ENCODE data around the gene CLCA1. TPM values are rescaled to one million over a fixed set of nuclear protein-coding genes. Genes with fewer than 3 reads are reported as not detected.

CLCA1 gene
- total RNA-seq, 1 donor from 2014 or later, result not detected

GRCh38 chr1:86447198-86447790 is 21.4 kb upstream of the CLCA1 start:
- DNase-seq, result no peak
- Mint-ChIP-seq H3K36me3 (ENCODE audit: unreplicated experiment) (no peaks in the 10 kb centered on the region), H3K27me3 (ENCODE audit: unreplicated experiment) (no peaks in the 10 kb centered on the region), H3K9me3 (ENCODE audit: unreplicated experiment) (no peaks in the 10 kb centered on the region), H3K27ac (ENCODE audit: unreplicated experiment) (no peak overlapping the region), H3K4me3 (ENCODE audit: unreplicated experiment) (no peak overlapping the region), H3K4me1 (ENCODE audit: low read depth, unreplicated experiment) (no peaks in the 10 kb centered on the region)
- TF ChIP-seq, protein P1, sequence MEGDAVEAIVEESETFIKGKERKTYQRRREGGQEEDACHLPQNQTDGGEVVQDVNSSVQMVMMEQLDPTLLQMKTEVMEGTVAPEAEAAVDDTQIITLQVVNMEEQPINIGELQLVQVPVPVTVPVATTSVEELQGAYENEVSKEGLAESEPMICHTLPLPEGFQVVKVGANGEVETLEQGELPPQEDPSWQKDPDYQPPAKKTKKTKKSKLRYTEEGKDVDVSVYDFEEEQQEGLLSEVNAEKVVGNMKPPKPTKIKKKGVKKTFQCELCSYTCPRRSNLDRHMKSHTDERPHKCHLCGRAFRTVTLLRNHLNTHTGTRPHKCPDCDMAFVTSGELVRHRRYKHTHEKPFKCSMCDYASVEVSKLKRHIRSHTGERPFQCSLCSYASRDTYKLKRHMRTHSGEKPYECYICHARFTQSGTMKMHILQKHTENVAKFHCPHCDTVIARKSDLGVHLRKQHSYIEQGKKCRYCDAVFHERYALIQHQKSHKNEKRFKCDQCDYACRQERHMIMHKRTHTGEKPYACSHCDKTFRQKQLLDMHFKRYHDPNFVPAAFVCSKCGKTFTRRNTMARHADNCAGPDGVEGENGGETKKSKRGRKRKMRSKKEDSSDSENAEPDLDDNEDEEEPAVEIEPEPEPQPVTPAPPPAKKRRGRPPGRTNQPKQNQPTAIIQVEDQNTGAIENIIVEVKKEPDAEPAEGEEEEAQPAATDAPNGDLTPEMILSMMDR (IDR thresholded peaks at IDR 0.05; ENCODE audit: partially characterized antibody, unreplicated experiment), result no peak

- Mint-ChIP-seq H3K27me3 (ENCODE audit: unreplicated experiment) (no peaks in the 10 kb centered on the region), H3K27ac (ENCODE audit: unreplicated experiment) (no peak overlapping the region), H3K4me1 (ENCODE audit: low read depth, unreplicated experiment) (no peaks in the 10 kb centered on the region), H3K4me3 (ENCODE audit: unreplicated experiment) (no peak overlapping the region), H3K9me3 (ENCODE audit: unreplicated experiment) (no peaks in the 10 kb centered on the region), H3K36me3 (ENCODE audit: unreplicated experiment) (no peaks in the 10 kb centered on the region)
- DNase-seq, result no peak
- TF ChIP-seq, protein P1 (IDR thresholded peaks at IDR 0.05; ENCODE audit: partially characterized antibody, unreplicated experiment), result no peak
Observed at GRCh38 chr1:86448670-86449069, 20.1 kb upstream of the CLCA1 start.

DNA sequence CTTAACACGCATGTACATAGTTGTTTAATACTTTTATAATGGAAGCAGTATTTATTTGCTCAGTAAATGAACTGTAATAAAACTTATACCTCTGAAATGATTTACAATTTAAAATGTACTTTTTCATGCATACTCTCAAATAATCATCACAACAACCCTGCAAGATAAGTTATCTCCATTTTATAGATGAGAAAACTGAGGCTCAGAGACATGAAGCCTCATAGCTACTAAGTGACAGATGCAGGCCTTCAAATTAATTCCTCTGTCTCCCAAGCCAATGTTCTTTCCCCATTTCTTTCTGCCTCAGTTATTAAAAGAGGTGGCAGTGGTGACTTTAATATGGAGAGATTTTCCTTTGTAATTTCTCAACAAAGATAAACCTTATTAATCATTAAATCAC is 19.6 kb upstream of the CLCA1 start:
- Mint-ChIP-seq H3K4me3 (ENCODE audit: unreplicated experiment) (no peak overlapping the region), H3K36me3 (ENCODE audit: unreplicated experiment) (no peaks in the 10 kb centered on the region), H3K9me3 (ENCODE audit: unreplicated experiment) (no peaks in the 10 kb centered on the region)

DNA sequence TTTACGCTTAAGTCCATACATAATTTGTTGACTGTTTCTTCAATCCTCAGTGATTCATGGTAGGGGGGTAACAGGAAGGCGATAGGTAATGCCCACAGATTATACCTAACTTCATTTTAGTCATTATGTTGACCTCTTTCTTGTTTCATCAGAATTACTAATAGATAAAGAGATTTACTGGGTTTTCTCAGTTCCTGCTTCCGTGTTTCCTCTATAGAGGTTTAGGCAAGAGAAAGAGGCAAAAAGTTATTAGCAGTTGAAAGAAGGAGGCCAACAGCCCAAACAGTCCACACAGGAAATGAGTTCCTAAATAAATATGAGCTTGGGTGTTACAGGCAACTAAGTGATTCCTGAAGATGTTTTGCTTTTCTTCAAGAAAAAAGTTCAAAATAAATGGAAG is 17.9 kb upstream of the CLCA1 start:
- Mint-ChIP-seq H3K27ac (ENCODE audit: unreplicated experiment) (no peak overlapping the region), H3K9me3 (ENCODE audit: unreplicated experiment) (no peaks in the 10 kb centered on the region), H3K27me3 (ENCODE audit: unreplicated experiment) (no peaks in the 10 kb centered on the region), H3K4me3 (ENCODE audit: unreplicated experiment) (no peak overlapping the region), H3K36me3 (ENCODE audit: unreplicated experiment) (no peaks in the 10 kb centered on the region), H3K4me1 (ENCODE audit: low read depth, unreplicated experiment) (no peaks in the 10 kb centered on the region)
- no peak for DNase-seq
- TF ChIP-seq, protein P1 (IDR thresholded peaks at IDR 0.05; ENCODE audit: partially characterized antibody, unreplicated experiment), result no peak

More for the DNA sequence above, 19.6 kb upstream of the CLCA1 start:
- no peak for DNase-seq
- no peaks in the 10 kb centered on the region for H3K4me1 Mint-ChIP-seq (ENCODE audit: low read depth, unreplicated experiment)
- TF ChIP-seq, protein P1 (IDR thresholded peaks at IDR 0.05; ENCODE audit: partially characterized antibody, unreplicated experiment), result no peak
- no peak overlapping the region for H3K27ac Mint-ChIP-seq (ENCODE audit: unreplicated experiment)
- H3K27me3 Mint-ChIP-seq (ENCODE audit: unreplicated experiment), result no peaks in the 10 kb centered on the region

DNA sequence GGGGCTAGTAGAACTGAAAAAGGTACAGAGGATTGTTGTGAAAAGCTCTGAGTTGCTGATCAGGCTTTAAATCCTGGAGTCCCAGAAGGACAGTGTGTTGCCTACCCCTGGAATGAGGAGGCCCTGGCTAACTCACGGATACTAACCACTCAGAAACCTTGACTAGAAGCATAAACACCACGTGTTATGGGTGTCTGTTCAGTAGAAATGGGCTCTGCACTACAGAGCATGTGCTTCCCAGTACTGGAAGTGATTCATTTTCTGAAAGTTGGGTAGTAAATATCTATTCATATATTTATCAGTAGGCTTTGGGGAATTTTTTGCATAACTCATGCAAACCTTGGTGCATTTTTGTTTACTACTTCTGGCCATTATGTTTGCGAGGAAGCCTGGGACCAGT is 15.1 kb upstream of the CLCA1 start:
- TF ChIP-seq, protein P1 (IDR thresholded peaks at IDR 0.05; ENCODE audit: partially characterized antibody, unreplicated experiment), result no peak
- no peak overlapping the region for H3K4me3 Mint-ChIP-seq (ENCODE audit: unreplicated experiment)
- no peaks in the 10 kb centered on the region for H3K36me3 Mint-ChIP-seq (ENCODE audit: unreplicated experiment)
- H3K27me3 Mint-ChIP-seq (ENCODE audit: unreplicated experiment), result no peaks in the 10 kb centered on the region
- H3K9me3 Mint-ChIP-seq (ENCODE audit: unreplicated experiment), result no peaks in the 10 kb centered on the region
- H3K27ac Mint-ChIP-seq (ENCODE audit: unreplicated experiment), result no peak overlapping the region
- no peak for DNase-seq
- no peaks in the 10 kb centered on the region for H3K4me1 Mint-ChIP-seq (ENCODE audit: low read depth, unreplicated experiment)
